K562 (cell line): ENCODE results near the gene MFAP2.

Experiments used
- FOXM1 ChIP-seq, 2 experiments: fragments of 450-650 bp in 1 of 2; sonication (generic) in 1 of 2; formaldehyde crosslinking in 1 of 2; IDR thresholded peaks; 2 replicates each; pipeline versions ENCODE4 v1.6.1 to v1.9.0; 2017 to 2022; ENCODE audit warnings: low read depth in 2 of 2, mild to moderate bottlenecking in 2 of 2, missing genetic modification reagents in 1 of 2, moderate library complexity in 1 of 2
- SIN3A ChIP-seq, 2 experiments: fragments of 150-350 bp in 1 of 2; IDR thresholded peaks; 2 replicates each; pipeline ENCODE4 v1.6.1; 2011 to 2016; ENCODE audit warnings: borderline replicate concordance in 2 of 2, low read depth in 2 of 2, low read length in 2 of 2, mild to moderate bottlenecking in 2 of 2, moderate library complexity in 2 of 2; ENCODE audit not compliant: control insufficient read depth in 1 of 2
- ZFX ChIP-seq: sonication (generic); formaldehyde crosslinking; IDR thresholded peaks from 2 replicates; pipeline ENCODE4 v1.8.0; 2022; ENCODE audit warnings: mild to moderate bottlenecking, missing genetic modification reagents, moderate library complexity
- TF ChIP-seq, protein P1 (sequence below): fragments of 250-450 bp; sonication (Bioruptor Pico); IDR thresholded peaks from 2 replicates; pipeline ENCODE4 v1.5.1; 2021; ENCODE audit warnings: mild to moderate bottlenecking

DNA sequence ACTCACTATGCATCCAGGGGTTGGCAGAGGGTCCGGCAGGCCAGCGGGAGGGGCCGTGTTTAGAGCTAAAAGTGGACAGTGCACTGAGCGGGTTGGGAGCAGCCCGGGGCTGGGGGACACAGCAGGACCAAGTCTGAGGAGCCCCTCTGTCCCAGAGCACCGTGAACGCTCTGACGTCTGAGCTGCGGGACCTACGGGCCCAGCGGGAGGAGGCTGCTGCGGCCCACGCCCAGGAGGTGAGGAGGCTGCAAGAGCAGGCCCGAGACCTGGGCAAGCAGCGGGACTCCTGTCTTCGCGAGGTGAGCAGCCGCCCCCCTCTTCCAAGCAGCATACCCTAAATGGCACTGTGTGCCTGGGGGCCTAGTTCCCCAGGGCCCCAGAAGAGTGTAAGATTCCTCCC is 25.8 kb downstream of the MFAP2 start:
- TF ChIP-seq SIN3A (IDR thresholded peaks at IDR 0.05; ENCODE audit: borderline replicate concordance in 2 of 2, control insufficient read depth in 1 of 2, low read depth in 2 of 2, low read length in 2 of 2) (no peak), ZFX (CRISPR knock-in tag) (no peak), FOXM1 (IDR thresholded peaks at IDR 0.05; ENCODE audit: low read depth) (no peak), FOXM1 (CRISPR knock-in tag; IDR thresholded peaks at IDR 0.05; ENCODE audit: low read depth) (no peak)
- TF ChIP-seq, protein P1, sequence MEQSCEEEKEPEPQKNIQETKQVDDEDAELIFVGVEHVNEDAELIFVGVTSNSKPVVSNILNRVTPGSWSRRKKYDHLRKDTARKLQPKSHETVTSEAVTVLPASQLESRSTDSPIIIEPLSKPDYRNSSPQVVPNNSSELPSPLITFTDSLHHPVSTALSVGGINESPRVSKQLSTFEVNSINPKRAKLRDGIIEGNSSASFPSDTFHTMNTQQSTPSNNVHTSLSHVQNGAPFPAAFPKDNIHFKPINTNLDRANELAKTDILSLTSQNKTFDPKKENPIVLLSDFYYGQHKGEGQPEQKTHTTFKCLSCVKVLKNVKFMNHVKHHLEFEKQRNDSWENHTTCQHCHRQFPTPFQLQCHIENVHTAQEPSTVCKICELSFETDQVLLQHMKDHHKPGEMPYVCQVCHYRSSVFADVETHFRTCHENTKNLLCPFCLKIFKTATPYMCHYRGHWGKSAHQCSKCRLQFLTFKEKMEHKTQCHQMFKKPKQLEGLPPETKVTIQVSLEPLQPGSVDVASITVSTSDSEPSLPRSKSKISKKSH (CRISPR knock-in tag) = no peak
